ENCODE data around the gene TMBIM1. TPM values are rescaled to one million over a fixed set of nuclear protein-coding genes. Genes with fewer than 3 reads are reported as not detected.

Gene TMBIM1
- total and polyA plus RNA-seq, 2 donors (not counting 3 experiments of a cell fraction or from before 2014, with no cell fraction given) = 141 to 229 TPM

DNA sequence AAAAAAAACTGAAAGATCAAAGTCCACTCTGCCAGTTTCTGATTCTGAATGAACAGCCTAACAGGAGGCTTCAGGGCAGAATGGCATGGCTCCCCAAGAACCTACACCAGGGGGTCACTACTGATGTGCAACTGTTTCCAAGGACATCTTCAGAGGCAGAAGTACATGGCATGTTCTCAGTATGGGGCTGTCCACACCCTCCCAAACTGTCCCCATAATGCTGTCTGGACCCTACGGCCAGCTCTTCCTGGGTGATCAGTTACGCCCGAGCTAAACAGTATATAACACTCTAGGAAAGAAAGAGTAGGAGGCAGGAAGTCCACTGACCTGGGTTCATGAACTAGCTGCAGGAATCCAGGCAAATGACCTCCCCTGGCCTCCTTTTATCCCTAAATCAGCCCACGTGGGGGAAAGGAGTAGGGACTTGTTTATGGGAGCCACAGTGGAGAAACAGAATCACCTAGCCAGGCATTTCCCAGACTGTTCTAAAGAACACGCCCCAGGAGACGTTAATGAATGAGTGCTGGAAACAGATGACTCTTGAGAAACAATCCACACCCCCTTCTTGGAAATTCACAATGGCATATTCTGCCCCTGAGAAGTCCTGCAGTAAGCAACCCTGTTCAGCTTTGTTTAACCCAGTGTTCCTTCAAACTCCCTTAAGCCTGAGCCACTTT is 2.5 kb downstream of the TMBIM1 start:
- Histone ChIP-seq H3K79me2 (ENCODE audit: control insufficient read depth, insufficient read depth, low read length) (peaks cover 60% of the 10 kb centered on the region), H3K4me3 (replicated peaks in 1 of 3; ENCODE audit: insufficient read depth in 1 of 3, low read depth in 1 of 3, low read length in 3 of 3) (peak overlapping the region in 2 of 3 experiments; percentile 69 to 79), H3K27ac (ENCODE audit: insufficient read depth, low read depth, low read length) (peak overlapping the region; percentile 16), H3K4me1 (ENCODE audit: control insufficient read depth, extremely low read depth, insufficient read depth, low read length) (peaks cover 77% of the 10 kb centered on the region), H3K4me2 (ENCODE audit: insufficient read depth, low read length) (peak overlapping the region; percentile 84), H4K20me1 (replicated peaks; ENCODE audit: control insufficient read depth, extremely low read depth, insufficient read depth, low read length) (no peaks in the 10 kb centered on the region), H3K27me3 (ENCODE audit: control insufficient read depth in 2 of 2, insufficient read depth in 2 of 2, low read length in 2 of 2) (no peaks in the 10 kb centered on the region), H3K9me3 (replicated peaks; ENCODE audit: control insufficient read depth, insufficient read depth, low read length) (no peaks in the 10 kb centered on the region), H3K9me1 (replicated peaks; ENCODE audit: control insufficient read depth, extremely low read depth, insufficient read depth, low read length) (no peaks in the 10 kb centered on the region), H3K9ac (replicated peaks; ENCODE audit: extremely low read depth, insufficient read depth, low read length) (peak overlapping the region; percentile 77), H3K36me3 (ENCODE audit: control insufficient read depth in 2 of 2, extremely low read depth in 1 of 2, insufficient read depth in 2 of 2, low read length in 2 of 2) (peaks cover 0 to 2% of the 10 kb centered on the region in 2 experiments), H2AFZ (ENCODE audit: low read depth, low read length) (no peak overlapping the region)
- BruUV-seq (replicated peaks) = no TSS peak
- ChIA-PET CTCF (interaction anchor here (1.1 to 3.5 kb wide), 4 partner anchors 17 to 106 kb away, joined by 3 to 51 read pairs (median 20); partner anchors contain the start of genes AAMP, CATIP and PNKD), POLR2A (no interaction called here)
- FAIRE-seq (no peak), DNase-seq (ENCODE audit: low read depth, low spot score) (peak; percentile 57)
- dilution Hi-C loops (cut with MboI; ENCODE audit: extremely low pct_ligation_motif_present, low sequenced_read_pairs) (no loop called here), intact Hi-C loops (cut with micrococcal nuclease) (no loop called here)
- no peak for TF ChIP-seq EZH2 (IDR thresholded peaks at IDR 0.05; ENCODE audit: borderline replicate concordance, low read depth, low read length, severe bottlenecking)
- TF ChIP-seq POLR2AphosphoS5 (IDR thresholded peaks at IDR 0.05; ENCODE audit: insufficient read depth, low read depth, low read length) = no peak
- TF ChIP-seq, protein P1, sequence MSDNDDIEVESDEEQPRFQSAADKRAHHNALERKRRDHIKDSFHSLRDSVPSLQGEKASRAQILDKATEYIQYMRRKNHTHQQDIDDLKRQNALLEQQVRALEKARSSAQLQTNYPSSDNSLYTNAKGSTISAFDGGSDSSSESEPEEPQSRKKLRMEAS (IDR thresholded peaks at IDR 0.05; ENCODE audit: insufficient read depth, insufficient read length) = no peak
- TF ChIP-seq FOS (IDR thresholded peaks at IDR 0.05; ENCODE audit: borderline replicate concordance, insufficient read depth, low read length) = no peak
- TF ChIP-seq, protein P2, sequence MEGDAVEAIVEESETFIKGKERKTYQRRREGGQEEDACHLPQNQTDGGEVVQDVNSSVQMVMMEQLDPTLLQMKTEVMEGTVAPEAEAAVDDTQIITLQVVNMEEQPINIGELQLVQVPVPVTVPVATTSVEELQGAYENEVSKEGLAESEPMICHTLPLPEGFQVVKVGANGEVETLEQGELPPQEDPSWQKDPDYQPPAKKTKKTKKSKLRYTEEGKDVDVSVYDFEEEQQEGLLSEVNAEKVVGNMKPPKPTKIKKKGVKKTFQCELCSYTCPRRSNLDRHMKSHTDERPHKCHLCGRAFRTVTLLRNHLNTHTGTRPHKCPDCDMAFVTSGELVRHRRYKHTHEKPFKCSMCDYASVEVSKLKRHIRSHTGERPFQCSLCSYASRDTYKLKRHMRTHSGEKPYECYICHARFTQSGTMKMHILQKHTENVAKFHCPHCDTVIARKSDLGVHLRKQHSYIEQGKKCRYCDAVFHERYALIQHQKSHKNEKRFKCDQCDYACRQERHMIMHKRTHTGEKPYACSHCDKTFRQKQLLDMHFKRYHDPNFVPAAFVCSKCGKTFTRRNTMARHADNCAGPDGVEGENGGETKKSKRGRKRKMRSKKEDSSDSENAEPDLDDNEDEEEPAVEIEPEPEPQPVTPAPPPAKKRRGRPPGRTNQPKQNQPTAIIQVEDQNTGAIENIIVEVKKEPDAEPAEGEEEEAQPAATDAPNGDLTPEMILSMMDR (IDR thresholded peaks at IDR 0.05; ENCODE audit: extremely low read depth in 1 of 2, insufficient read depth in 1 of 2, low read depth in 1 of 2, low read length in 2 of 2) = no peak
- TF ChIP-seq MYC (IDR thresholded peaks at IDR 0.05; ENCODE audit: low read depth, low read length) = no peak
- no peak for TF ChIP-seq GATA2 (IDR thresholded peaks at IDR 0.05; ENCODE audit: insufficient read depth, insufficient read length, low read depth, low read length)
- no peak for TF ChIP-seq POLR2A (IDR thresholded peaks at IDR 0.05; ENCODE audit: low read depth, low read length)
- no peak for TF ChIP-seq JUN (IDR thresholded peaks at IDR 0.05; ENCODE audit: borderline replicate concordance, insufficient read depth, insufficient read length, low read depth)
